SKM-1 (cell line): ENCODE data around the gene TRIM33.

Source experiments
- DNase-seq: peaks from one replicate; lab custom pipeline; 2025; ENCODE audit not compliant: unreplicated experiment; lab: John Stamatoyannopoulos, UW

The TRIM33 gene

DNA sequence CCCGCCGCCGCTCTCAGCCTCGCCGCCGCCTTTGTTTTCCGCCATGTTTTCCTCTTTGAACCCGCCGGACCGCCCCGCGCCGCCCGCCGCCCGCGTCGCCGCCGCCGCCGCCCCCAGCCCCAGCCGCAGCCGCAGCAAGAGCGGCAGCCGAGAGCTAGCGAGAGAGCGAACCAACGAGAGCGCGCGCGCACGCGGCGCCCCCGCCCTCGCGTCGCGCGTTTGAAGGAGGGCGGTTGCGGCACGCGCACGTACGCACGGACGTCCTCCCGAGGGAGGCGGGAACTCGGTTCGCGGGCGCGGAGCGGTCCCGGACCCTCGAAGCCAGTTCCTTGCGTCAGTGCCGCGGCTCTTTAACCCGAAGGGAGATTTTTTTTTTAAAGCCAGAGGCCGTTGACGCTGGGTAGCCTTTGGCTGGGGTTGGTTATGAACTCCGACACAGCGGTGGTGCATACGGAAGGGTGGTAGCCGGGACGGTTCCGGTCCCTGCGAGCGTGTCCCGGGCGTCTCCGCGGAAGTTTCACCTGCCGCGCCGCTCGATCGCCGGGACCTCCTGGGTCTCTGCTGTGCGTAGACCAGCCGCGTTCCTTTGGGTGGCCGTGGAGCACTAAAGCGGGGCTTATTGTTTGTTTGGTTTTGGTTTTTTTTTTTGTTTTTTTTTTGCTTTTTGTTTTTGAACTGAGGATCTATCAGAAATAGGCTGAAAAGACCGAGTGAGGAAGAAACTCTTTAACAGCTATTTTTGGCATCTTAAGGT, at the start of gene TRIM33:
Gene TRIM33, minus strand, starts transcription at position 172 of the 754 bp plus-strand sequence. Its CDS starts 127 bp downstream, at position 45.
- DNase-seq = peak; percentile 73

DNA sequence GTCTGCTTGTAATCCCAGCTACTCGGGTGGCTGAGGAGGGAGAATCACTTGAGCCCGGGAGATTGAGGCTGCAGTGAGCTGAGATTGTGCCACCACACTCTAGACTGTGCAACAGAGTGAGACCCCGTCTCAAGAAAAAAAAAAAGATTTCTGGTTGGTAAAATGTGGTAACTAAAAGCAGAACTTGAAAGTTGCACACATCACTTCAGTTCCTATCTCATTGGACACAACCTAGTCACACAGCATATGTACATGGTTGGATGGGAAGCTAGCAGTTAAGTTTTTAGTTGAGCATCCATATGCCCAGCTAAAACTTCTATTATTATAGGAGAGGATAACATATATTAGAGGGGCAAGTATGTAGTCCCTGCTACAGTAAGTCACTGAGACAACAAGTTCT, 48.4 kb upstream of the TRIM33 start:
- DNase-seq = peak; percentile 22

DNA sequence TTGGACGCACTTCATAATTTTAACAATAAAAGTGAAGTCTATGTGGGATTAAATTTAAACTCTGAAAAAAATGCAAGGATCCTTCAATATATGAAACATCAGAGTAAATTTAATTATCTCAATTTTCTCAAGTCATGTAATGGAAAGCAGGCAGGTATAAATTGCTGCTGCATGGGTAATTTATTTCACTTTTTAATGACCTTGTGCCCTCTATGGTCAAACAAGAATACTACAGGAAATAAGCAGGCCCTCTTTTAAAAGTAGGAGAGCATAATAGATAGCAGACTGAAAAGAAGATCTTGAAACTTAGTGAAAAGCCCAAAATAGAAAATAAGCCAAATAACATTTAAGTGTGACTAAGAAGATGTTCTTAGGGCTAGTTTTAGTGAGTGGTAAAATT, 47.5 kb upstream of the TRIM33 start:
- DNase-seq = no peak

DNA sequence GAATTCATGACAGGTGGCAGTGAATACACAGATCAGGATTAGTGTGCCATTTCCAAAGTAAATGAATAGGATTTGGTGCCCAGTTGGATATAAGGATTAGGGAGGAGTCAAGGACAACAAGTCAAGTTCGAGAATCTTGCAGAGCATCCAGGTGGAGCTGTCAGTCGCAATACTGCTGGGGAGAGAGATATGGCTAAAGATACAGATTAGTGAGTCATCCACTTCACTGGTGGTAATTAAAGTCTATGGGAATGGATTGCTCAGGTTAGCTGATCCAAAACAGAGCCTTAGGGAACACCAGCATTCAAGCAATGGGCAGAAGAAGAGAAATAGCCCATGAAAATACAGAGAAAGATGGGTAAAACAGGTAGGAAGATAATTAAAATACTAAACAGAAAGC, 43.6 kb upstream of the TRIM33 start:
- no peak for DNase-seq

DNA sequence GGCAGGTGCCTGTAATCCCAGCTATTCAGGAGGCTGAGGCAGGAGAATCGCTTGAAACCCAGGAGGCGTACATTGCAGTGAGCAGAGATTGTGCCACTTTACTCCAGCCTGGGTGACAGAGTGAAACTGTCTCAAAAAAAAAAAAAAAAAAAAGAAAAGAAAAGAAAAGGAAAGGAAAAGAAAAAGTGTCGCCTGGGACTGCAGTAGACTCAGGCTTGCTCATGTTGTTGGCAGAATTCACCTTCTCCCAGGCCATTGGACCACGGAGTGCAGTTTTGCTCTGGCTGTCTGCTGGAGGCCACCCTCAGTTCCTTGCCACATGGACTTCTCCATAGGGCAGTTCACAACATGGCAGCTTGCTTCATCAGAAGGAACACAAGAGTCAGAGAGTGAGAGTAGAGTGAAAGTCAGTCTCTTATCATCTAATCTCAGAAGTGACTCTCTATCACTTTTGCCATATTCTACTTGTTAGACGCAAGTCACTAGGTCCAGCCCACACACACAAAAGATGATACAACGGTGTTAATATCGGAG, 41.2 kb upstream of the TRIM33 start:
- DNase-seq = no peak

DNA sequence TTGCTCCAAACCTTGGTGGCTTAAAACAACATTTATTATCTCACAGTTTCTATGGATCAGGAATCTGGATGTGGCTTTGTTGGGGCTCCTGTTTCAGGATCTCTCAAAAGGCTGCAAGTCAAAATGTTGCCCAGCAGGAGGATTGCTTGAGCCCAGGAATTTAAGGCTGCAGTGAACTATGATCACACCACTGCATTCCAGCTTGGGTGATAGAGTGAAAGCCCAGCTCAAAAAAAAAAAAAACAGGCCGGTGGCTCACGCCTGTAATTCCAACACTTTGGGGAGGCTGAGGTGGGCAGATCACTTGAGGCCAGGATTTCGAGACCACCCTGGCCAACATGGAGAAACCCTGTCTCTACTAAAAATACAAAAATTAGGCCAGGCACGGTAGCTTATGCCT, 40.4 kb upstream of the TRIM33 start:
- no peak for DNase-seq

DNA sequence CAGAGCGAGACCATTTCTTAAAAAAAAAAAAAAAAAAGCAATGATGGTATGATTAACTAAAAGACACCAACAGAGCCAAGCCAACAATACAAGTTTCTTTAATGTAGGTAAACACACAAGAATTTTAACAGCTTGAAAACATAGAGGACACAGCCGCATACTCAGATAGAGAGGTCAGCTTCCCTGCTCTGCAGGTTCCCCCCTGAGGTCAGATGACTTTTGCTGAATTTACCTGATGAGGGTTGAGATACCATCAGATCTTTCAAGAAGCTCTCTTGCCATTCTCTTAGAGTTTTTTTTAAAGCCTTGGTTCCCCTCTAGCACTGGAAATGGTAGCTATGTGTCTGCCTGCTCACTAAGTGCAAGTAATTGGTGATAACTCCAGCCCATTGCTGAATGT, 39.3 kb upstream of the TRIM33 start:
- no peak for DNase-seq

DNA sequence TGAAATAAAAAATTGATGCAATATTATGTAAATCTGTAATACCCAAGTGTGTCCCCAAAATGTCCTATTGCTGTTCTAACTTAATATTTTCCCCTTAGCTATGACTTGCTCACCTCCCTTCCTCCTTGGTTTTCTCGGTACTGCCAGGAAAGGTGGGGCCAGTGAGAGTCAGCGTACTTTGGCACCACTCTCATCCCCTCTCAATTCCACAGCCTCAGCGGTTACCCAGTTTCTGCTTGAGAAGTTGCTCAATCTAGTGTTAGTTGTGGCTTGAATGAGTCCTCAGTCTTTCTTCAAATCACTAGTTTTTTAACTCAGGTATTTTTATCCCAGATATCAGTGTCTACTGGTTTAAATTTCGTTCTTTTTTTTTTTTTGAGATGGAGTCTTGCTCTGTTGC, 38.1 kb upstream of the TRIM33 start:
- DNase-seq = no peak

DNA sequence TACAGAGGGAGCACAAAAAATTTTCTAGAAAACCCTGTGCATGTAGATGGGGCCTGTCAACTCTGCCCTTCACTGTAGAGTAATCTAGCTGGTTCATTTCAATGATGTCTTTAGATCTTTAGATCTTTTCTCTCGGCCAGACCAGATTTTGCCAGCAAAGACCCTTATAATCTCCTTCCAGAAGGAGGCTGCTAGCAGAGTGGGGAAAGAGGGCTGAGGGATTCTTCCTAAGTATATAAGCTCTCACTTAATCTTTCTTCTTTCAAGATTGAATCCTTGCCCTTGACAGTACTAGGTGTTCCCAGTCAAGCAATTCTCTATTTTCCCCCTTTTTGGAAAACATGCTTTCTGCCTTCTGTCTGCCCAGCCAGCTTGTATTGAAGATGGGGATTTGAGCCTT, 36.1 kb upstream of the TRIM33 start:
- DNase-seq = no peak

DNA sequence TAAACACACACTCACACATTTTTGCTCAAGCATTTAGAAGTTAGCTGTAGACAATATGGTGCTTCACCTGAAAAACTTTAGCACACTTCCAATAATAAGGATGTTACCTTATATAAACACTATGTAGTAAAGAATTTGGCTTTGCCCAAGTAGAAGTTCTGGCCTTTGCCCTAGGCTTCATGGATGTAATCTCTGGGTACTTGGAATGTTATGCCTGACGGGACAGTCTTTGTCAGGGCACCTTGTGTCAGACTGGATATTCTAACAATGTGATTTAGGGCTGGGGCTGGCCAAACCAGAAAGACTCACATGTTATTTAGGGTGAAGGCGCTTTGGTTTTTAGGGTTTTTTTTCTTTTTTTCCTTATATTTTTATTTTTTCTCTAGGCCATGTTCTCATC, 34.8 kb upstream of the TRIM33 start:
- DNase-seq = no peak

DNA sequence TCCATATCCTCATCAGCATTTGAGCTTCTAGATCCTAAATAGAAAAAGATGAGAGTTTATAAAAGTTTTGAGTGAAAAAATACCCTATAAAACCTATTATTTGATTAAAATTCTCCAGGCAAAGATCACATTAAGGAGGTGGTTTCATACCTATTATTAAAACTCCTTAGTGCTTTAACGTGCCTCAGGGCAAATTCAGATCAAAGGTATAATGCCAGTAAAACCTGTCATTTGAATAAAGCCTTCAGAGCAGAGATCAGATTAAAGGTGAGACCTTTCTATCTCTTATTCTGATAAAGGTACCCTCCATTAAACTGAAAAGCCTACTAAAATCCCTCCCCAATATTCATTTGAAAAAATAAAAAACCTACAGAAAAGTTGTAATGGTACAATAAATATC, 34.3 kb upstream of the TRIM33 start:
- no peak for DNase-seq

DNA sequence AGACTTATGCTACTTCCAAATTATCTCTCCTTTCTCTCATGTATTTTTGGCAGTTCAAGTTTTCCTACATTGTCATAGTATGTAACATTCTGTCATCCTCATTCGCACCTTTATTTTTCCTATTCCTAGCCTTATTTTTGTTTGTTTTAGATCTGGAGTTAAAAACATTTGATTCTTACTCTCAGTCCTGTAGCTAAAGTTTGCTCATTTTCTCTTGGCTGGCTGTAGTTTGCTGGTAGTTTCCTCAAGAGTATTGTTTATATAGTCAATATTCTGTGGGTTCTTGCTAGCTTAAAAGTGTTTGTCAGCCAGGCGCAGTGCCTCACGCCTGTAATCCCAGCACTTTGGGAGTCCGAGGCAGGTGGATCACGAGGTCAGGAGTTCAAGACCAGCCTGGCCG, 29.8 kb upstream of the TRIM33 start:
- no peak for DNase-seq

DNA sequence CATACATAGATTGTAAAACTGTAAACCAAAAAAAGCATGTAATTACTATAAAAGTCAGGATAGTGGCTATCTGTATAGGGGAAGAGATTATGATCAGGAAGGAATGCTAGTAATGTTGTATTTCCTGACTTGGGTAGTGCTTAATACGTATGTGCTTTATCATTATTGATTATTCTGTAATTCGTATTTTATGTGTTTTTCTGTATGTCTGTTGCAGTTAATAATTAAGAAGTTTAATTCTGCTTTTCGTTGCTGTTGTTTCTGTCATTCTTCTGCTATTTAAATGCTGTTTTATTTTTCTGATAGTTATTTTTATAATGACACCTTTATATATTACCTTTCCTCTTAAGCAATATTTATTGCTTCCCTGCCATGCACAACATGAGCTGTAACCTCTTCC, 29.3 kb upstream of the TRIM33 start:
- no peak for DNase-seq

DNA sequence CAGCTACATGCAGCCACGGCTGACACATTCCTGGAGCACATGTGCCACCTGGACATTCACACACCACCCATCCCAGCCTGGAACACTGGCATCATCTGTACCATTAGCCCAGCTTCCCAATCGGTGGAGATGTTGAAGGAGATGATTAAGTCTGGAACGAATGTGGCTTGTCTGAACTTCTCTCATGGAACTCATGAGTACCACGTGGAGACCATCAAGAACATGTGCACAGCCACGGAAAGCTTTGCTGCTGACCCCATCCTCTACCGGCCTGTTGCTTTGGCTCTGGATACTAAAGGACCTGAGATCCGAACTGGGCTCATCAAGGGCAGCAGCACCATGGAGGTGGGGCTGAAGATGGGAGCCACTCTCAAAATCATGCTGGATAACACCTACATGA, 25.0 kb upstream of the TRIM33 start:
- DNase-seq = no peak

DNA sequence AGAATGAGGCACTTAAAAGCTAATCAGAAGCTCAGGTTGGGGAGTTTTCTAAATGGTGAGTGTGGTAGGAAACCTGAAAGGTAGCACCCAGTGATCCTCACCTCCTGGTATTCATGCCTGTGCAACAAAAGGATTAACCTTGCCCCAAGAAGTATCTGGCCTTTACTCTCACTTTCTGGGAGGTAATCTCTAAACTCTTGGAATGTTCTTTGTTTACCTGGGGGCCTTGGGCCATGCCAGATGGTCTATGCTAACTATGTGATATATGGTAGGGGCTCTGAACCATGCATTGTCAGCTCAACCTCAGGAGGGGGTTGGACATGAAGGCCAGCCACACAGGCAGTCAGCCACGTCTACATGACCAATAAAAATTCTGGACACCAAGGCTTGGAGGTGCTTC, 24.4 kb upstream of the TRIM33 start:
- no peak for DNase-seq

DNA sequence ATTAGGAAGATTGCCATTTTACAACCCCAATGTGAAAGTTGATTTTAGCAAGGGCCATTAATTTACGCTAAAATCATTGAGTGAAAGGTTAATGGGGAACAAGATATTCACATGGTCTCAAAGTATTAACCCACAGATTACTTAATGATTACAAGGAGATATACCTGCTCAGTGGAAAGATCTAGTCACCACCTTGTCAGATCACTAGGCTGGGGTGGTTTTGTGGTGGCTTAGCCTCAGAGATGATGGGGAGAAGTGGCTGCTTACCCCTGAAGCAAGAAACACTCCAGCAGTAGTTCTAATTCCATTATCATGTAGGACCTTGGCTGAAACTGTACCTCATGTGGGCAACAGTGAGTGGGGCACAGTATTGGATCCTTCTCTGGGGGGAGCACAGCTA, 20.1 kb upstream of the TRIM33 start:
- DNase-seq = no peak

DNA sequence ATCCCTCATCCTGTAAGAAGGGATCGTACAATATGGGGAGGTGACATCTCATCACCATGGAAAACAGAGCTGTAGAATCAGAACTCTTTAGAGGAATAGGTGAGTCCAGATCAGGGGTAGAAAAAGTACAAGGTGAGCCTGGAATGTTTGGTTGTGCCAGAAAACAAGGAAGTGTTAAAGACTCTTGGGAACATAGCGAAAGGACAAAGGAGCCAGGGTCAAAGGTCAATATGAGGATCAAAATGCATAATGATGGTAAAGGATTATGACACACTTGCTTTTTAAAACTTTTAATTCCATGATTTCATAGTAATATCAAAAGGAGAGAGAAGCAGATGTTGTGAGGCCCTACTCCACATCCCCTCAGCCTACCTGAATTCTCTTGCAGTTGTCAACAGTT, 19.2 kb upstream of the TRIM33 start:
- no peak for DNase-seq

DNA sequence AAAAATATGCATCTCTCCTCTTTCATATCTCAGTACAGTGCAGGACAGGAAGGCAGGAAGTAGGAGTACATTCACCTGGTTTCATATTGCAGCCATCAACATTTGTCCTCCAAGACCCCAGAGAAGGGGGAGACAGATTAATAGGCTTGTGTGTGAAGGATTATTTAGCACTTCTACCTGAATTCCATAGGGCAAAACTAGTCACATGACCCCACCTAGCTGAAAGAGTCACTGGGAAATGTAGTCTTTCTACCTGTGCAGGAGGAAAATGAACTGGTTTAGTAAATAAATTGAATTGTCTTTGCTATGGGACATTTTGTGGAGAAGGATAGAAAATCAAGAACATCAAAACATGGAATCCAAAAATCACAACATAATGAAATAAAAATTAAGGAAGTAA, 13.9 kb upstream of the TRIM33 start:
- DNase-seq = no peak

DNA sequence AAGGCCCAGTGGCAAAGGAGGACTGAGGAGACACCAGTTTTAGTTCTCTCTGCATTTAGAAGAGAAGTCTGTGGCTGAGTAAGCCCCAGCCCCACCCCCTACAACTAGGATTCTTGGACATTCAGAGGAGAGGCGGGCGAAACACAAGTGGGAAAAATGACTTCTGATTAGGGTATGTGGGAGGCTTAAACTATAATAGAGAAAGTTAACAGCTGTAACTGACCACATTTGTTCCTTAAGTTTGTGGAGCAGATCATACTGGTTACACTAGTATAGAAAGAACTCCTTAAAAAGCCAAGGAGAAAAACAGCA, 11.2 kb upstream of the TRIM33 start:
- no peak for DNase-seq

DNA sequence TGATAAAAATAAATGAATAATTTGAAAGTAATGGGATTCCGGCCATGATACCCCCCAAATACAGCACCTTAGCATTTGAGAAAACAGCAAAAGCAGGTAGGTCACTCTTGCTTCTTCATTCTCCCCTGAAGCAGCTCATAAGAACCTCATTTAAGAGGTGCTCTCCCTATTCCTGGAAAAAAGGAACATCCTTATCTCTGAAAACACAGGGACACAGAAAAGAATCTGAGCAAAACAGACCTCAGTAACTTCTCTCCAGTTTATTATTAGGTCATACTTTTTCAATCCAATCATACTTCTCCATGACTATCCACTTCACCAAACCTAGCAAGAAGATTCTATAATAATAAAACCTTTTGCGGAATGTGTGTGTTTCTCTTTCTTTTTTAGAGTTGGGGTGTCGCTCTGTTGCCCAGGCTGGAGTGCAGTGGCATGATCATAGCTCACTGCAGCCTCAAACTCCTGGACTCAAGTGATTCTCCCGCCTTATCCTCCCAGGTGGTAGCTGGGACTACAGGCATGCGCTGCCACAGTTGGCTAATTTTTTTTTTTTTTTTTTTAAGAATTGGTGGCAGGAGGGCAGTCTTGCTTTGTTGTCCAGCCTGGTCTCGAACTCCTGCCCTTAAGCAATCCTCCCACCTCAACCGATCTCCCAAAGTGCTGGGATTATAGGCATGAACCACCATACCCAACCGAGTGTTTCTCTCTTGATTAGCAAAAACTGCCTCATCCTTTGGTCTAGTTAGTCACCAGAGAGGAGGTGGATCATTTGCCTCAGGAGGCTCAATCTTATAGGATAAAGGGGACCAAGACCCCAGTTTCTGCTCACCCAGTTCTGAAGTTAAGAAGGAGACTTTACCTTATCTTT, 10.6 kb upstream of the TRIM33 start:
- no peak for DNase-seq

DNA sequence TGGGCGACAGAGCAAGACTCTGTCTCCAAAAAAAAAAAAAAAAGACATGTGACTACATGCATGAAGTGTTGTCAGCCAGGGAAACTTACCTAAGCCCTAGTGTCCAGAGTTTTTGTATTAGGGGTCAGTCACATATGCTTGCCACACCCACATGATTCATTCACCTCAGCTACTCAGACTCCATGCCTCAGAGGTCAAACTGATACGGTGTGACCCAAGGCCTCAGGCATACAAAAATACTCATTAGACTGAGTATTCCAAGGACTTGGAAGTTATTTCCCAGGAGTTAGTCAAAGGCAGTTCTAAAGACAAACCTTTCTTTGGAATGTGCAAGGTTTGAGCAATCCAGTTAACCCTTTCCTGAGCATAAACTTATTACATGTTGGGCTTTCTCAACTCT, 6.3 kb upstream of the TRIM33 start:
- no peak for DNase-seq

DNA sequence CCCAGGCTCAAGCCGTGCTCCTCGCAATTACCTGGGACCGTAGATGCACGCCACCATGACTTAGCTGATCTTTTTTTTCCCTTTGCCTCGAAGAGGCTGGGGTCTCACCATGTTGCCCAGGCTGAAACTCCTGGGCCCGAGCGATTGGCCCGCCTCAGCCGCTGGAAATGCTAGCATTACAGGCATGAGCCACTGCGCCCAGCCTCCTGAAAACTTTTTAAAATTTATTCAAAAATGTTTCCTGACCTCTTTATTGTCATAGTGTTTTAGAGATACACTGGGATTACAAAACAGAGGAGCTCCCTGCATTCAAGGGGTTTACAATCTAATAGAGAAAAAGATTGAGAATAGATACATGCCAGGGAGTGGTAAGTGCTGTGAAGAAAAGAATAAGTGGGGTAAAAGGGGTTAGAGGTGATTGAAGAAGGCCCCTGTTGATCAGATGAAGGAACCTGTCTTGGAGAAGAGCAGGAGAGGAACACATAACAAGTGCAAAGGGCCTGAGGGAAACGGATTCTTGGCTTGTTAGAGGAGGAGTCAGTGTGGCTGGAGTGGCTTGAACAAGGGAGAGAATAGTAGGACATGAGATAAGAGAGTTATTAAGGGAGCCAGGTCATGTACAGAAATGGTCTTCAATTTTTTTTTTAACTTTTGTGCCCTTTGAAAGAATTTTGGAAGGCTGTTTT, 1.7 kb upstream of the TRIM33 start:
- no peak for DNase-seq
